Tibial artery (tissue), 4 donors: Measurements from ENCODE around the gene AMIGO3.

Experiments
- DNase-seq, 2 donors: peaks; one replicate each; pipeline ENCODE4 v3.0.0-alpha.2; 2019
- H3K27ac ChIP-seq, 2 donors: fragments of 200-600 bp; sonication (generic) in 1 of 2; 1 replicate in 1 of 2; 2 replicates in 1 of 2; pipeline ENCODE4 v1.5.1; 2018 to 2019; ENCODE audit warnings: mild to moderate bottlenecking in 1 of 2
- H3K27me3 ChIP-seq, 2 donors: fragments of 200-600 bp; sonication (generic) in 1 of 2; one replicate each; pipeline versions ENCODE4 v1.5.1 to v1.6.0; 2016 to 2019
- H3K36me3 ChIP-seq, 3 donors: fragments of 200-600 bp; sonication (generic) in 2 of 3; one replicate each; pipeline ENCODE4 v1.5.1; 2016 to 2019; ENCODE audit warnings: mild to moderate bottlenecking in 2 of 3
- H3K4me1 ChIP-seq, 4 donors: fragments of 200-600 bp; sonication (generic) in 2 of 4; 1 replicate in 3 of 4; 2 replicates in 1 of 4; pipeline ENCODE4 v1.5.1; 2016 to 2019
- H3K4me3 ChIP-seq, 2 donors: fragments of 200-600 bp; sonication (generic) in 1 of 2; 1 replicate in 1 of 2; 2 replicates in 1 of 2; pipeline ENCODE4 v1.5.1; 2018 to 2019; ENCODE audit warnings: mild to moderate bottlenecking in 2 of 2
- H3K9me3 ChIP-seq, 3 donors: fragments of 200-600 bp; sonication (generic) in 1 of 3; one replicate each; pipeline ENCODE4 v1.5.1; 2016 to 2019
- CTCF ChIP-seq, 2 experiments: fragments of 200-600 bp in 1 of 2; fragments of 450-650 bp in 1 of 2; IDR thresholded peaks; one replicate each; pipeline ENCODE4 v1.5.1; 2017 to 2019; ENCODE audit warnings: antibody characterized with exemption in 2 of 2, mild to moderate bottlenecking in 1 of 2, moderate library complexity in 1 of 2
- intact Hi-C: fragments of 100-400 bp; cut with DNase I; formaldehyde crosslinking; loops from one replicate; pipeline ENCODE4 v1.15.0; 2023; ENCODE audit warnings: low total_unique reads

AMIGO3 gene

GRCh38 chr3:49712631-49713317, 6.7 kb downstream of the AMIGO3 start:
- no peak for TF ChIP-seq CTCF (IDR thresholded peaks at IDR 0.05)
- Histone ChIP-seq H3K27me3 (no peaks in the 10 kb centered on the region), H3K9me3 (no peaks in the 10 kb centered on the region), H3K36me3 (peaks cover 10 to 72% (median 16%) of the 10 kb centered on the region in 3 donors), H3K4me3 (no peak overlapping the region), H3K27ac (no peak overlapping the region), H3K4me1 (no peaks in the 10 kb centered on the region)
- peak in 1 of 2 donors; percentile 53 for DNase-seq
- intact Hi-C loops = no loop called here

GRCh38 chr3:49712166-49712565, 7.3 kb downstream of the AMIGO3 start:
- TF ChIP-seq CTCF (IDR thresholded peaks at IDR 0.05) = no peak
- Histone ChIP-seq H3K36me3 (peaks cover 10 to 78% (median 16%) of the 10 kb centered on the region in 3 donors), H3K9me3 (no peaks in the 10 kb centered on the region), H3K27me3 (no peaks in the 10 kb centered on the region), H3K4me3 (no peak overlapping the region), H3K4me1 (no peaks in the 10 kb centered on the region), H3K27ac (no peak overlapping the region)
- DNase-seq = no peak
- intact Hi-C loops = no loop called here

- H3K36me3 ChIP-seq = peaks cover 10 to 79% (median 20%) of the 10 kb centered on the region in 3 donors
- H3K4me3 ChIP-seq = no peak overlapping the region
- no peaks in the 10 kb centered on the region for H3K9me3 ChIP-seq
- TF ChIP-seq CTCF (IDR thresholded peaks at IDR 0.05) = no peak
- no peak for DNase-seq
- no peak overlapping the region for H3K27ac ChIP-seq
- intact Hi-C loops = no loop called here
- H3K27me3 ChIP-seq = no peaks in the 10 kb centered on the region
- no peaks in the 10 kb centered on the region for H3K4me1 ChIP-seq
Observed at GRCh38 chr3:49711489-49711888, 8.0 kb downstream of the AMIGO3 start.

- DNase-seq = no peak
- Histone ChIP-seq H3K4me1 (no peaks in the 10 kb centered on the region), H3K27me3 (no peaks in the 10 kb centered on the region), H3K9me3 (no peaks in the 10 kb centered on the region), H3K27ac (no peak overlapping the region), H3K36me3 (peaks cover 16 to 79% (median 19%) of the 10 kb centered on the region in 3 donors), H3K4me3 (no peak overlapping the region)
- intact Hi-C loops = loop anchor here (10.0 kb wide), 1 partner anchor 105 kb away; the partner anchor contains the start of gene UBA7
- TF ChIP-seq CTCF (IDR thresholded peaks at IDR 0.05) = no peak
Observed at GRCh38 chr3:49709852-49710251, 9.6 kb downstream of the AMIGO3 start.

GRCh38 chr3:49707113-49707480, 12.4 kb downstream of the AMIGO3 start:
- intact Hi-C loops = loop anchor here (10.0 kb wide), 1 partner anchor 108 kb away; the partner anchor contains the start of gene UBA7

More at GRCh38 chr3:49707113-49707480, 12.4 kb downstream of the AMIGO3 start:
- Histone ChIP-seq H3K4me3 (no peak overlapping the region), H3K27ac (no peak overlapping the region), H3K4me1 (no peaks in the 10 kb centered on the region), H3K27me3 (no peaks in the 10 kb centered on the region), H3K9me3 (no peaks in the 10 kb centered on the region), H3K36me3 (peaks cover 17 to 80% (median 35%) of the 10 kb centered on the region in 3 donors)
- no peak for DNase-seq
- TF ChIP-seq CTCF (IDR thresholded peaks at IDR 0.05) = no peak
